Suprapubic skin (tissue), 4 donors: ENCODE measurements around the gene CHRM2.

Experiments used
- CTCF ChIP-seq, 2 donors: fragments of 200-600 bp in 1 of 2; fragments of 450-650 bp in 1 of 2; sonication (generic) in 1 of 2; IDR thresholded peaks; one replicate each; pipeline ENCODE4 v1.5.1; 2016 to 2019; ENCODE audit warnings: antibody characterized with exemption in 2 of 2, mild to moderate bottlenecking in 1 of 2, moderate library complexity in 1 of 2
- POLR2A ChIP-seq, 2 donors: fragments of 450-650 bp; IDR thresholded peaks; one replicate each; pipeline ENCODE4 v1.6.1; 2017; ENCODE audit warnings: antibody characterized with exemption in 2 of 2, mild to moderate bottlenecking in 2 of 2, moderate library complexity in 2 of 2
- POLR2AphosphoS5 ChIP-seq, 3 donors: sonication (generic); formaldehyde crosslinking; IDR thresholded peaks; one replicate each; pipeline ENCODE4 v1.6.1; 2017; ENCODE audit warnings: antibody characterized with exemption in 3 of 3

GRCh38 chr7:136874393-136875032 is 6.1 kb downstream of the CHRM2 start:
- TF ChIP-seq CTCF (IDR thresholded peaks at IDR 0.05) (no peak), POLR2A (IDR thresholded peaks at IDR 0.05) (no peak), POLR2AphosphoS5 (IDR thresholded peaks at IDR 0.05) (no peak)
